Measurements from ENCODE around the gene GYG2.
"Not testable (repeated sequence)": the region's sequence is repeated elsewhere in the genome, so short reads cannot be mapped to it uniquely, and the experiment has no call there.

Gene GYG2

DNA sequence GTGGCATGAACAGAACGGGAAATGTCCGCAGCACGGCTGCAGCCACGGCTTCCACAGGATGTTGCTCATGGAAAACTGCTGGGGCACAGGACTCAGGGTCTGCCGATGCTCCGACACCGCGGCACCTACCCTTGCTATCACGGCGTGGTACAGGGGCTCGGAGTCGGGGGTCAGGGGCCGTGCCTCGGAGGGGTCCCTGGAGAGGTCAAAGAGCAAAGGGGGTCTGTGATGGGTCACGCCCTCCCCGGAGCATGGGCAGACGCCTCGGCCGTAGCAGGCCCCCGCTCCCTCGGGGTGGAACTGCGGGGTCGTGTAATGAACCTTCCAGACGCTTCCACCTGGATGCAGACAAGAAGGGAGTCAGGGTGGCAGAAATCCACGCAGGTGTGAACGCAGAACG, 78.6 kb downstream of the GYG2 start:
- no peak for FAIRE-seq

DNA sequence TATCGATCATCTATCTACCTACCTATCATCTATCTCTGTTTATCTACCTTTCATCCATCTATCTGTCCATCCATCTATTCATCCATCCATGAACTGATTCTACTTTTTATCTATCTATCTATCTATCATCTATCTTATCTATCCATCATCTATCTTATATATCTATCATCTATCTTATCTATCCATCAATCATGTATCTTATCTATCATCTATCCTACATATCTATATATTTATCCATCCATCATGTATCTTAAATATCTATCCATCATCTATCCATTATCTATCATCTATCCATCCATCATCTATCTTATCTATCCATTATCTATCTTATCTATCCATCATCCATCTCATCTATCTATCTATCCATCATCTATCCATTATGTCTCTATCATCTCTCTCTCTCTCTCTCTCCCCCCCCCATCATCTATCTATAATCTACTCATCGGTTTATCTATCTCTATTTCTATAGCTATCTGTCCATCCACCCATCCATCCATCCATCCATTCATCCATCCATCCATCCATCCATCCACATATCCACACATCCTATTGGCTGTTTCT, 79.5 kb downstream of the GYG2 start:
- no peak for FAIRE-seq

DNA sequence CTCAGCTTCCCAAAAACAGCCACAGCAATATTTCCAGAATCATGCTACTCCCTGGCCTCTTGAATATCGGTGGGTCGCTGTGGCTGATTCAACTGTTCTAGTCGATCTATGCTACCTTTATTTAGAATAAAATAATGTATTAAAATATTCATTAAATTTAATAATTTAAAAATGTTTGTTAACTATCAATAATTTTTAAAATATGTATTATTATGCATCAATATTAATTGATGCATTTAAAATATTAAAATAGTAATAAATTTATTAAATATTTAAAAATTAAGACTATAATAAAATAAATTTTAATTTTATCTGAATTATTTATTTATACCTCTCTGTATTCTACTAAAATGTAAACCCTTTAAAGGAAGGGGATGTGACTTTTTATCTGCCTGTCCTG, 81.4 kb downstream of the GYG2 start:
- peak; percentile 87 for FAIRE-seq

DNA sequence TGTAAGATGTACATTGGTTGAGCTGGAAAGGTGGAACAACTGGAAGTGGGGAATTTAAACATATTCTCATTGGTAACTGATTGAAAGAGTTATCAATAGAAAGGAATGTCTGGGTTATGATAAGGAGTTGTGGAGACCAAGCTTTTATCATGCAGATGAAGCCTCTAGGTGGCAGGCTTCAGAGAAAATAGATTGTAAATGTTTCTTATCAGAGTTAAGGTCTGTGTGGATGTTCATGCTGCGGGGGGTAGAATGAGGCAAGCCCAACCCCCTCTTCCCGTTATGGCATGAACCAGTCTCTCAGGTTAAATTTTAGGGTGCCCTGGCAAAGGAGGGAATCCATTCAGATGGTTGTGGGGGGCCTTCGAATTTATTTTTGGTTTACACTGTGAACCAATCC, 84.4 kb downstream of the GYG2 start:
- FAIRE-seq = no peak

DNA sequence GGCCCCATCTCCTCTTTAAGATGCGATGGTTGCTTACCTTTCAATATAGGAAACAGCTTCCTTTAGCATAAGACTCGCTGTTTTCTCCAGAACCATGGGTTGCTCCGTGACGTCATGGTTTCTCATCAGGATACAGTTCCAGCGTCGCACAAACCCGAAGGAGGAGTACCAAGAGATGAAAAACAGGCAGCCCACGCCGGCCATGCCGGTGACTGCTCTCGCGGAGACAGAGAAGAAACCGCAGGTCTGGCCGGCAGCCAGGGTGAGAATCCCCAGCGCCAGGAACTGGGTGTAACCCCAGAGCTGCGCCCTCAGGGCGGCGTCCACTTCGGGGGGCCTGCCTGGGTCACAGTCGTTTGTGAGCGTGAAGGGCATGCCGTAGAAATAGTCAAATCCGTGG, 89.0 kb downstream of the GYG2 start:
- no peak for FAIRE-seq

DNA sequence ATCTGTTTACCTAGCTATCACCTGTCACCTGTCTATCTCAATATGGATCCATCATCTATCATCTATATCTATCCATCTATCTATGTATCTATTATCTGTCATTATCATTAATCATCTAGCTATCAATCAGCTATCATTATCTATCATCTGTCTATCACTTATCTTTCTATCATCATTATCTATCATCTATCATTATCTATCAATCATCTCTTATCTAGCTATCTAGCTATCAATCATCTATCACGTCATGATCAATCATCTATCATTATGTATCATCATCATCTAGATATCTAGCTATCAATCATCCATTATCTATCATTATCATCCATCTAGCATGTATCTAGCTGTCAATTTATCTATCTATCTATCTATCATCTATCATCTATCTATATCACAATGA, 92.5 kb downstream of the GYG2 start:
- no peak for FAIRE-seq

DNA sequence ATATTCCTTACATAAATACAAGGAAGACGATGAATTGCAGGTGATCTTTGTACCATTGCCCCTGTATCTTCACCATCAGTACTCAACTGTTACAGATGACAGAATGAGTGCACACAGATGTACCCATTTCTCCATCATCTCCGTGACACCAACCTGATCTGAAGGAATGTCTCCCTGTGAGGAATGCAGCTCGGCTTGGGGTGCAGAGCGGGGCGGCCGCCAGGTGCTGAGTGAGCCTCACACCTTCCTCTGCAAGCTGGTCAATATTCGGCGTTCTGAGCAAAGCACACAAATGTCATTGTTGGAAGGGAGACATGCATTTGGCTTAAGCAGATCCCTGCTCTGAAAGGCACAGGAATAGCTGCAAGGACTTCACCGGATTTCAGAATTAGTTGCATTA, 93.0 kb downstream of the GYG2 start:
- FAIRE-seq = no peak

DNA sequence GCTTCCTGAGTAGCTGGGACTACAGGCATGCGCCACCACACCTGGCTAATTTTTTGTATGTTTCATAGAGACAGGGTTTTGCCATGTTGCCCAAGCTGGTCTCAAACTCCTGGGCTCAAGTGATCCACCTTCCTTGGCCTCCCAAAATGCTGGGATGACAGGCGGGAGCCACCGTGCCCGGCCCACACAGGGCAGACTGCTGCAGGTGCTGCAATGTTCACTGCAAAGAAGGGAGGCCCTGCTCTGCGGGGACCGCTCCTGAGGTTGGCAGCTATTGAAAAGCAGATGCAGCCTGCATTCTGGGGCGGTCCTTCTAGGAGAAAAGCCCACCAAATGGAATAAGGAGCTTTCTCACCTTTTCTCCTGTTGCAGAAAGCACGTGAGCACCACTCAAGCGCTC, 95.4 kb downstream of the GYG2 start:
- FAIRE-seq = no peak

DNA sequence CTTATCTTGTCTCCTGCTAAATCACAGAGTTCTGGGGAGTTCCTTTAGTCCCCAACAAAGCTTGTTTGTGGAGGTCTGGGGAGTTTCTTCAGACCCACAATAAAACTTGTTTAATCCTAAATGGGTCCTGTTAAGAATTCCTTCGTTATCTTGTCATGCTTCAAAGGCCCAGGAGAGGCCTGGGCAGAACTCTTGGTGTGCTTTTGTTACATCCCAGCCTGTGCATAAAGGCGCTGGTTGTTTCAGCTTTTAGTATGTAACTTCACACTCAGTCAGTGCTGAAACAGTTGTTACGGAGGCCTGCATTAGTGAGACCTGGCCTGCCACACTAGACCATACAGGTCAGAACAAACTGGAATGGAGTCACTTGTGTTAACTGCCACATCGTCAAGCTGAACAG, 97.5 kb downstream of the GYG2 start:
- FAIRE-seq = not testable (repeated sequence)

DNA sequence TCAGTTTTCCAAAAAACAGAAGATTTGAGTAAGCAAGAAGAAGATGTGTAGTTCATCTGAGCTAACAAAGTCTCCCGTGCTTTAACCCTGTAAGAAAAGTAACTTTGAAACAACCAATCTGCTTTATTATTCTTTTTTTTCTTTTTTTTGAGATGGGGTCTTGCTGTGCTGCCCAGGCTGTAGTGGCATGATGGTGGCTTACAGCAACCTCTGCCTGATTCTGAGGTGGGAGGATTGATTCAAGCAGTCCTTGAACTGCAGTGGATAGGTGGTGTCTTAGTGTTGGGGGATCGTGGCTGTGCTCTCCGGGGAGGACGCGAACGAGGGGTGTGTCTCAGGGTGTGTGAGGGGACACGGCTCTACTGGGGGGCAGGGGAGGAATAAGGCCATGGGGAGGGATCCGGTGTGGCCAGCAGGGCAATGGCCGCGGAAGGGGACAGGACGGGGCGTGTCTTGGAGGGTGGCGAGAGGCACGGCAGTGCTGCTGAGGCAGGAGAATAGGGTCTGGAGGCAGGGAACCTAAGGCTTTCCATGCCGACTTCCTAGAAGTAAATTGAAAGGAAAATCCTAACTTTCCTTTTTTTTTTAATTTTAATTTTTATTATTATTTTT, 98.0 kb downstream of the GYG2 start:
- FAIRE-seq = no peak

DNA sequence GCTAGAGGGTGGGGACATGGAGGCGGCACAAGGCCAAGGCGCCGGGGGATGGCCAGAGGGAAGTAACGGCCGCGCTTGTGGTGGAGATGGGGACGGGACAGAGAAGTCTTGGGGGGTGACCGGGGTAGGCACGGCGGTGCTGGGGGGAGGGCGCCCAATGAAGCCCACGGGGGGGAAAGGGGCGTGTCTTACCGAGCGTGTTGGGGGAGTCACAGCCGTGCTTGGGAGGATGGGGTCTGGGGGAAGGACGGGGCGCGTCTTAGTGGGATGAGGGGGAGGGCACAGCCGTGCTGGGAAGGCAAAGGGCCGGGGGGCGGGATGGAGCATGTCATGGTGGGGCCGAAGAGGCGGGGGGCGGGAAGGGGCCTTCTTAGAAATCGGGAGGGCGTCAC, 99.5 kb downstream of the GYG2 start:
- FAIRE-seq = no peak

DNA sequence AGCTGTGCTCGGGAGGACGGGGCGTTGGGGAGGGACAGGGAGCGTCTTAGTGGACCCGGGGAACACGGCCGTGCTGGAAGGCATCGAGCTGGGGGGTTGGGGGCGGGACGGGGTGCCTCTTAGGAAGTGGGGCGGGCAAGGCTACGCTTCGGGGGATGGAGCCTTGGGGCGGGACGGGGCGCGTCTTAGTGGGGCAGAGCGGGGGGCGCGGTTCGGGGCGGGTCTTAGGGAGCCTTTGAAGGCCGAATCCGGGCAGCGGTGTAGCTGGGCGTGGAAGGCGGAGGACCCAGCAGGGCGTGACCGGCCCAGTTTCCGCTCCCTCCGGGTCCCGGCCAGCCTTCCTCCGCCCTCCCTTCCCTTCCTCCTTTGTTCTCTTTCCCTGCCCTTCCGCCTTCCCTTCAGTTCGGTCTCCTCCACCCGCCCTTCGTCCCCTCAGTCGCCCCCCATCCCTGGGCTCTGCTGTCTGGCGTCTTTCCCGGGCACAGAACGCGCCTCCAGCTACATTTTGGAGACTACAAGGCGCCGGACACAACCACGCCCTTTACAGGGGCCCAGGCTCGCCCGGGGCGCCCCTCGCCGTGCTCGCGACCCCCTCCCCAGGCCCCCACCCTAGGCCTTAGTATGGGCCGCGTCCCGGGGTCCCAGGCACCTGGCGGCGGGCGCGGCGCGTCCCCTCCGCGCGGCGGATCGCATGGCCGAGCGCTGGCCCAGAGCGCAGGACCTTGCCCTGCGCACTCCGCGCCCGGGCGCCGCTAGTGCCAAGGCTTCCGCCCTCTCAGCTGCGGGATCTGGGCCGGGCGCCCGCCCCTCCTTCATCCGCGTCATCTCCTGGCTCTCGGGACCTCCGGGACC, 100.1 kb downstream of the GYG2 start, which contains the start of gene ARSD:
Gene ARSD (minus strand): TSS at position 757 of the 852 bp plus-strand sequence. CDS start 64 bp downstream, at position 693.
- FAIRE-seq = no peak

DNA sequence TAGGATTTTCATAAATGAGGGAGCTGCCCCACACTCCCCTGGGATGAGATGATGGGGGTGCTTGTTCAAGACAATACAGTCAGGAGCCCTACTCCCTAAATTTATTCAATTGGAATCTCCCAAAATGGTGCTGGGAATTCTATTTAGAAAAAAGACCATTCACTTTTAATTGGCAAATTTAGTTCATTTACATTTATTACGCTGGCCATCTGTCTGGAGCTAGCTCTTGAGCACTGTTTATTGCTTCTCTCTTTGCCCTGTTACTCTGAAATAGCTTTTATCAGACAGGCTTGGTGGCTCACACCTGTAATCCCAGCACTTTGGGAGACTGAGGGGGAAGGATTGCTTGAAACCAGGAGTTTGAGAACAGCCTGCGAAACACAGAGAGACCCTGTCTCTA, 102.4 kb downstream of the GYG2 start:
- FAIRE-seq = no peak

DNA sequence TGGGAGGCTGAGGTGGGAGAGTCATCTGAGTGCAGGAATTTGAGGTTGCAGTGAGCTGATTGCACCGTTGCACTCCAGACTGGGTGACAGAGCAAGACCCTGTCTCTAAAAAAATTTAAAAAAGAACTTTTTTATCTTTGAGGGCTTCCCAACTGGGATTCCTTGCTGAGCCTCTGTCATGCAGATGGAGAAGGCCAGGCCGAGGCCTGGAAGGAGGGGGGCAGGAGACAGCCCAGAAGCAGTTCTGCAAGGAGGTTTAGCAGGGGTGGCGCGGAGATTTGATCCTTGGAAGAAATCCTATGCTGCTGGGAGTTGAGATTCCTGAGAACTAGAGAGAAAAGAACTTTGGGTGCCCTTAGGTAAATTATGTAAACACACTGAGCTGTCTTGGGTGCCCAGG, 102.9 kb downstream of the GYG2 start:
- FAIRE-seq = no peak

Measured in endometrium (tissue), 2 donors.